NB4 (cell line): ENCODE data around the gene KIAA1586.

Experiments used
- MAX ChIP-seq: IDR thresholded peaks from 2 replicates; pipeline ENCODE4 v1.6.1; 2011; ENCODE audit warnings: low read depth, low read length
- MYC ChIP-seq: IDR thresholded peaks from 2 replicates; pipeline ENCODE4 v1.6.1; 2011; ENCODE audit warnings: low read depth, low read length
- POLR2A ChIP-seq: IDR thresholded peaks from 2 replicates; pipeline ENCODE4 v1.6.1; 2011; ENCODE audit warnings: mild to moderate bottlenecking; ENCODE audit not compliant: insufficient read length; ENCODE audit errors: extremely low read depth
- TF ChIP-seq, protein P1 (sequence below): IDR thresholded peaks from one replicate; pipeline ENCODE4 v1.5.1; 2012; ENCODE audit warnings: low read depth, low read length

- TF ChIP-seq POLR2A (no peak), MYC (no peak), MAX (no peak)
- TF ChIP-seq, protein P1, sequence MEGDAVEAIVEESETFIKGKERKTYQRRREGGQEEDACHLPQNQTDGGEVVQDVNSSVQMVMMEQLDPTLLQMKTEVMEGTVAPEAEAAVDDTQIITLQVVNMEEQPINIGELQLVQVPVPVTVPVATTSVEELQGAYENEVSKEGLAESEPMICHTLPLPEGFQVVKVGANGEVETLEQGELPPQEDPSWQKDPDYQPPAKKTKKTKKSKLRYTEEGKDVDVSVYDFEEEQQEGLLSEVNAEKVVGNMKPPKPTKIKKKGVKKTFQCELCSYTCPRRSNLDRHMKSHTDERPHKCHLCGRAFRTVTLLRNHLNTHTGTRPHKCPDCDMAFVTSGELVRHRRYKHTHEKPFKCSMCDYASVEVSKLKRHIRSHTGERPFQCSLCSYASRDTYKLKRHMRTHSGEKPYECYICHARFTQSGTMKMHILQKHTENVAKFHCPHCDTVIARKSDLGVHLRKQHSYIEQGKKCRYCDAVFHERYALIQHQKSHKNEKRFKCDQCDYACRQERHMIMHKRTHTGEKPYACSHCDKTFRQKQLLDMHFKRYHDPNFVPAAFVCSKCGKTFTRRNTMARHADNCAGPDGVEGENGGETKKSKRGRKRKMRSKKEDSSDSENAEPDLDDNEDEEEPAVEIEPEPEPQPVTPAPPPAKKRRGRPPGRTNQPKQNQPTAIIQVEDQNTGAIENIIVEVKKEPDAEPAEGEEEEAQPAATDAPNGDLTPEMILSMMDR, result no peak
These were observed 51.1 kb downstream of the KIAA1586 start for GRCh38 chr6:57097596-57097995.
